Astrocyte of the spinal cord (primary cell): ENCODE data around the gene SLC35E4.

Source experiments
- DNase-seq: peaks from one replicate; pipeline ENCODE4 v3.0.0; 2011; ENCODE audit warnings: low read depth, low spot score
- H3K4me3 ChIP-seq: 2 replicates; pipeline ENCODE4 v1.5.1; 2011; ENCODE audit warnings: low read depth, mild to moderate bottlenecking, low read length, moderate library complexity
- CTCF ChIP-seq: IDR thresholded peaks from 2 replicates; pipeline ENCODE4 v1.5.1; 2012; ENCODE audit warnings: low read depth, mild to moderate bottlenecking, low read length, inconsistent platforms
- in situ Hi-C: cut with HindIII; loops from 2 replicates; pipeline ENCODE4 v1.10.0; 2017; ENCODE audit warnings: low sequenced_read_pairs

Gene SLC35E4

GRCh38 chr22:30649430-30650007 is 13.9 kb downstream of the SLC35E4 start:
- no peak overlapping the region for H3K4me3 ChIP-seq
- peak; percentile 83 for DNase-seq
- in situ Hi-C loops, result no loop called here
- peak; percentile 27 for TF ChIP-seq CTCF

- TF ChIP-seq CTCF, result no peak
- in situ Hi-C loops, result no loop called here
- no peak overlapping the region for H3K4me3 ChIP-seq
- DNase-seq, result no peak
These were observed 15.0 kb downstream of the SLC35E4 start for GRCh38 chr22:30650508-30651116.

- no peak overlapping the region for H3K4me3 ChIP-seq
- in situ Hi-C loops, result no loop called here
- no peak for TF ChIP-seq CTCF
- no peak for DNase-seq
These were observed 17.3 kb downstream of the SLC35E4 start for GRCh38 chr22:30652852-30653251.

- no peak overlapping the region for H3K4me3 ChIP-seq
- no peak for TF ChIP-seq CTCF
- no peak for DNase-seq
- in situ Hi-C loops, result no loop called here
These were observed 18.8 kb downstream of the SLC35E4 start for GRCh38 chr22:30654361-30654760.

- DNase-seq, result no peak
- in situ Hi-C loops, result no loop called here
- TF ChIP-seq CTCF, result no peak
- H3K4me3 ChIP-seq, result no peak overlapping the region
These were observed 20.0 kb downstream of the SLC35E4 start for GRCh38 chr22:30655532-30655931.

- no peak for DNase-seq
- TF ChIP-seq CTCF, result no peak
- in situ Hi-C loops, result no loop called here
- H3K4me3 ChIP-seq, result no peak overlapping the region
These were observed 26.5 kb downstream of the SLC35E4 start for GRCh38 chr22:30662040-30662439.
